Naive thymus-derived CD8-positive, alpha-beta T cell (primary cell): ENCODE results near the gene TRIM28. TPM values are rescaled to one million over a fixed set of nuclear protein-coding genes. Genes with fewer than 3 reads are reported as not detected.
"Not testable (repeated sequence)": the region's sequence is repeated elsewhere in the genome, so short reads cannot be mapped to it uniquely, and the experiment has no call there.

Experiments
- ATAC-seq, 2 donors: fragments of 150-1000 bp; cut with Tn5 transposase in 1 of 2; sonication (Bioruptor Pico), chemical (Tn5 transposase) in 1 of 2; 1 replicate in 1 of 2; 2 replicates in 1 of 2; pipeline ENCODE4 v1.10.0; 2021; ENCODE audit warnings: mild to moderate bottlenecking in 2 of 2, moderate library complexity in 2 of 2
- POLR2A ChIA-PET: fragments of 350-600 bp; sonication (Branson Sonifier 250); formaldehyde crosslinking; loops from one replicate; lab custom pipeline; 2021; ENCODE audit warnings: antibody characterized with exemption; lab: Charles Lee
- DNase-seq, 10 donors: peaks; one replicate each; pipeline versions ENCODE4 v3.0.0 to v3.0.0-alpha.2; 2020 to 2022
- H3K27ac Mint-ChIP-seq, 10 donors: one replicate each; pipeline ENCODE4 v1.8.0; 2020 to 2022; ENCODE audit warnings: mild to moderate bottlenecking in 10 of 10, mixed read lengths in 10 of 10, moderate library complexity in 4 of 10, inconsistent platforms in 1 of 10
- H3K27me3 Mint-ChIP-seq, 5 donors: one replicate each; pipeline ENCODE4 v1.8.0; 2021 to 2022; ENCODE audit warnings: mixed read lengths in 5 of 5
- H3K36me3 Mint-ChIP-seq, 3 donors: one replicate each; pipeline ENCODE4 v1.8.0; 2020 to 2022; ENCODE audit warnings: mixed read lengths in 3 of 3, mild to moderate bottlenecking in 2 of 3, inconsistent platforms in 1 of 3
- H3K4me1 Mint-ChIP-seq, 4 donors: one replicate each; pipeline ENCODE4 v1.8.0; 2021 to 2022; ENCODE audit warnings: mixed read lengths in 4 of 4
- H3K4me3 Mint-ChIP-seq, 10 donors: one replicate each; pipeline ENCODE4 v1.8.0; 2020 to 2022; ENCODE audit warnings: mild to moderate bottlenecking in 10 of 10, mixed read lengths in 10 of 10, moderate library complexity in 6 of 10, inconsistent platforms in 1 of 10
- H3K9me3 Mint-ChIP-seq, 9 donors: one replicate each; pipeline ENCODE4 v1.8.0; 2020 to 2022; ENCODE audit warnings: mixed read lengths in 9 of 9, mild to moderate bottlenecking in 3 of 9, inconsistent platforms in 1 of 9, moderate library complexity in 1 of 9
- polyA plus RNA-seq, 3 donors: library from polyadenylated mRNA; unstranded; fragments of 300-500 nt; fragmentation: Illumina TruSeq; gene quantifications; one replicate each; pipeline ENCODE4 v1.2.3, GENCODE V29; 2021
- total RNA-seq, 8 experiments: library from RNA in 2 of 8; stranded (reverse) in 2 of 8; gene quantifications; one replicate each; pipeline ENCODE4 v1.2.3 and lab custom pipeline; 2021 to 2026

Gene TRIM28
- total and polyA plus RNA-seq, 5 experiments from 2014 or later, result 55.7 to 434 (median 114) TPM

DNA sequence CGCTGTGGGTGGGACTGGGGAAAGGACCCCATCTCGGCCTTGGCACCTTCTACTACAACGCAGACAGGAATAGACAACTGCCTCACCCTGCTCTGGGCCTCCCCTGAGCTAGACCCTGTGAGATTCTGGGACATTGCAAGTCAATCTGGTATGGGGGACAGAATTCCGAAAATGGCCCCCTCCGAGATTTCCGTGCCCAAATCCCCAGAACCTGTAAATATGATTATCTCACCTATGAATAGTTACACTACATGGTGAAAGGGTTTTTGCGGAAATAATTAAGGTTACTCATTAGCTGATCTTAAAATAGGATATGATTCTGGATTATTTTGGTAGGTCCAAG lies 23.6 kb upstream of the TRIM28 start:
- Mint-ChIP-seq H3K36me3 (peaks cover 0 to 10% (median 0%) of the 10 kb centered on the region in 3 donors), H3K27me3 (no peaks in the 10 kb centered on the region), H3K9me3 (no peaks in the 10 kb centered on the region), H3K4me1 (peaks cover 28 to 41% (median 38%) of the 10 kb centered on the region in 4 donors), H3K27ac (peak overlapping the region; percentile 95 to 98 (median 98)), H3K4me3 (peak overlapping the region; percentile 92 to 98 (median 96))
- DNase-seq (no peak), ATAC-seq (no peak)
- POLR2A ChIA-PET, result interaction anchor here (0.7 to 5.0 kb wide), 30 partner anchors 9 to 497 kb away, joined by 3 to 94 read pairs (median 7); partner anchors contain the start of genes CHMP2A, ERVK3-1, TRIM28 and UBE2M

DNA sequence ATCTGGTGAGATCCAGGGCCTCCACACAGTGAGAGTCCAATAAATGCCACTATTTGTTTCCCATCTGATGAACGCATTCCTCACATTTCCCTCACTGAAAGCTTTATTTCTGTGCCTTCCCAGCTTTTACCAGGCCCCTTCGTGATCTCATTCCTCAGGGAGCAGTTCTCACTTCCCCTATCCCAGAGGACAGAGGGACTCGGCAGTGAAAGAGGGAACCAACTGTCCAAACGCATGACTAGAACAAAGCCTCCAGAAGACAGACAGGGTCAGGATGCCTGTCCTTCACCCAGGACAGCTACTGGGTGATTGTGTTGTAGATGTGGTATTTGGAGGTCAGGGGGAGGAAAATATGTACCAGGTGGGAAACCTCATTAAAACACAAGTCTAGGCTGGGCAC lies 22.2 kb upstream of the TRIM28 start:
- no peaks in the 10 kb centered on the region for H3K27me3 Mint-ChIP-seq
- ATAC-seq (no peak), DNase-seq (no peak)
- H3K4me3 Mint-ChIP-seq, result peak overlapping the region in 3 of 10 donors; percentile 38 to 62 (median 54)
- peak overlapping the region in 3 of 10 donors; percentile 9 to 84 (median 44) for H3K27ac Mint-ChIP-seq
- no peaks in the 10 kb centered on the region for H3K9me3 Mint-ChIP-seq
- peaks cover 0 to 7% (median 0%) of the 10 kb centered on the region in 3 donors for H3K36me3 Mint-ChIP-seq
- POLR2A ChIA-PET, result interaction anchor here (0.6 to 5.0 kb wide), 8 partner anchors 17 to 464 kb away, joined by 3 to 94 read pairs (median 12); partner anchors contain the start of genes CHMP2A, MZF1, TRIM28 and UBE2M
- H3K4me1 Mint-ChIP-seq, result peaks cover 23 to 33% (median 30%) of the 10 kb centered on the region in 4 donors

DNA sequence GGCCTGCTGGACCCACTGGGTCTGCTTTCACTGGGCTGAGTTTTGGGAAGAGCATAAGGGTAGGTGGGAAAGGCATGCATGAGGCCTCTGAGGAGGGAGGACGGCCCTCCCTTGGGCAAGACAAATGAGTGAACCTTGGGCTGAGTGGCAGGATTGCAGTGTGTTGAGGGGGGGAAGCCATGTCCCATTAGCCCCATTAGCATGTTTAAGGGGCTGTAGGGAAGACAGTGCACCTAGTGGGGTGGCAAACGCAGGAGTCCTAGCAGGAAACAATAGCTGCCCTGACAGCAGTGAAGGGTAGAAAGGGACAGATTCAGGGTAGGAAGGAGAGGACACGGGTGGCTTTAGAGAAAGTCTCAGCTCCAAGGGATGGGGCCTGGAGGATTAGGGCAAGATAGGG lies 21.2 kb upstream of the TRIM28 start:
- POLR2A ChIA-PET, result no interaction called here
- Mint-ChIP-seq H3K4me1 (peaks cover 23 to 29% (median 29%) of the 10 kb centered on the region in 4 donors), H3K9me3 (no peaks in the 10 kb centered on the region), H3K36me3 (peaks cover 0 to 3% (median 0%) of the 10 kb centered on the region in 3 donors), H3K27me3 (no peaks in the 10 kb centered on the region), H3K27ac (peak overlapping the region in 5 of 10 donors; percentile 16 to 82 (median 73)), H3K4me3 (peak overlapping the region in 1 of 10 donors; percentile 26)
- no peak for ATAC-seq
- DNase-seq, result no peak

DNA sequence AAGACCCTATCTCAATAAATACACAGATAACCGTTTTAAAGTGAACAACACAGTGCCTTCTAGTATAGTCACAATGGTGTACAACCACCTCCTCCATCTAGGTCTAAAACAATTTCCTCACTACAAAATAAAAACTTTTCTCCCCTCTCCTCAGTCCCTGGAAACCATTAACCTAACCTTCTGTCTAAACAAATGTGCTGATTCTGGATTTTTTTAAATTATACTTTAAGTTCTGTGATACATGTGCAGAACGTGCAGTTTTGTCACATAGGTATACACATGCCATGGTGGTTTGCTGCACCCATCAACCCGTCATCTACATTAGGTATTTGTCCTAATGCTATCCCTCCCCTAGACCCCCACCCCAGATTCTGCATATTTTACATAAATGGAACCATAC lies 14.5 kb upstream of the TRIM28 start:
- DNase-seq (no peak), ATAC-seq (no peak)
- POLR2A ChIA-PET, result interaction anchor here (1.1 kb wide), 1 partner anchor 10 kb away, joined by 11 read pairs; the partner anchor contains the start of gene ZBTB45
- Mint-ChIP-seq H3K4me1 (peaks cover 0 to 7% (median under 1%) of the 10 kb centered on the region in 4 donors), H3K9me3 (no peaks in the 10 kb centered on the region), H3K36me3 (no peaks in the 10 kb centered on the region), H3K27ac (no peak overlapping the region), H3K4me3 (no peak overlapping the region), H3K27me3 (no peaks in the 10 kb centered on the region)

DNA sequence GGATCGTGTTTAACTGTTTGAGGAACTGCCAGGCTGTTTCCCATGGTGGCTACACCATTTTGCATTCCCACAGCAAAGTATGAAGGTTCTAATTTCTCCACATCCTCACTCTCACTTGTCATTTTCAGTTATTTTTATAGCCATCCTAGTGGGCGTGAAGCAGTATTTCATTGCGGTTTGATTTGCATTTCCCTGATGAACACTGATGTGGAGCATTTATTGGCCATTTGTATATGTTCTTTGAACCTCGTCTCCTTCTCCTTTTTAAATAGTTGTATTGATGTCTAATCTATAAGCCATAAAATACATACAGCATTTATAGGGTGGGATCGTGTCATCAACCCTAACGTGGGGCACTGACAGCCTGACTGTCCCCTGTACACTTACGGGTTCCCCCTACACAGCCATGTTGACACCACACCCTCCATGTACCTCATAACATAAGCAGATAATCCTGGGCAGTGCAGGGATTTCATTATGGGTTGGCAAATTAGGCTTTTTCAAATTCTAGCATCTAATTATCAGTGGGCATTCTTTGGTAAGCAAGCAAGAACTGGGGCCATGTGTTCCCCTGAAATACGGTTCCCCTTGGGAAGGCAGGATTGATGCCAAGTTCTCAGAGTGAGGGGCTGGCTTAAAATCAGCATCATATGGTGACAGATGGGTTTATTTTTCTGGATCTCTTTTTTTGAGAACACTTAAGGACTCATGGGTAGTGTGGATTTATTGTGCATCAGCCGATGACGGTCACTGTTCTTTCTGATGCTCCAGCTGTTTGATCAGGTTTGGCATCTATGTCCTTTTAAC lies 12.6 kb upstream of the TRIM28 start:
- ATAC-seq, result no peak
- POLR2A ChIA-PET, result interaction anchor here (1.1 kb wide), 1 partner anchor 12 kb away, joined by 3 read pairs; the partner anchor contains the start of gene TRIM28
- peaks cover 0 to 7% (median 2%) of the 10 kb centered on the region in 4 donors for H3K4me1 Mint-ChIP-seq

DNA sequence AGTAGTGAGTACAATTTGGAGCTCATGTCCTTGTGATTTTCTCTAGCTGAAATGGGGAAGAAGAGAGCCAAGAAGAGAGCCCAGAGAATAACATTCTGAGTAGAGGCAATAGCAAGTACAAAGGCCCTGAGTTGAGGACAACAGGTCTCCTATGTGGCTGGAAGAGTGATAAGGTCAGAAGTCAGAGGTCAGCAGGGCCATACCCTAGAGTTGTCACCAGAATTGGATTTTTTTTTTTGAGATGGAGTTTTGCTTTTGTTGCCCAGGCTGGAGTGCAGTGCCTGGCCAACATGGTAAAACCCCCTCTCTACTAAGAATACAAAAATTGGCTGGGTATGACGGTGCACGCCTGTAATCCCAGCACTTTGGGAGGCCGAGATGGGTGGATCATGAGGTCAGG lies 8.0 kb upstream of the TRIM28 start:
- DNase-seq (no peak), ATAC-seq (no peak)
- Mint-ChIP-seq H3K27ac (no peak overlapping the region), H3K36me3 (no peaks in the 10 kb centered on the region), H3K27me3 (peaks cover 0 to 4% (median 0%) of the 10 kb centered on the region in 5 donors), H3K4me3 (no peak overlapping the region), H3K4me1 (peaks cover 4 to 14% (median 11%) of the 10 kb centered on the region in 4 donors), H3K9me3 (no peaks in the 10 kb centered on the region)
- POLR2A ChIA-PET, result interaction anchor here (1.2 kb wide), 1 partner anchor 18 kb away, joined by 3 read pairs; no protein-coding TSS in a partner anchor

More for the DNA sequence above, 12.6 kb upstream of the TRIM28 start:
- no peak for DNase-seq
- H3K9me3 Mint-ChIP-seq, result no peaks in the 10 kb centered on the region
- H3K27me3 Mint-ChIP-seq, result no peaks in the 10 kb centered on the region
- no peaks in the 10 kb centered on the region for H3K36me3 Mint-ChIP-seq
- no peak overlapping the region for H3K4me3 Mint-ChIP-seq
- H3K27ac Mint-ChIP-seq, result no peak overlapping the region

DNA sequence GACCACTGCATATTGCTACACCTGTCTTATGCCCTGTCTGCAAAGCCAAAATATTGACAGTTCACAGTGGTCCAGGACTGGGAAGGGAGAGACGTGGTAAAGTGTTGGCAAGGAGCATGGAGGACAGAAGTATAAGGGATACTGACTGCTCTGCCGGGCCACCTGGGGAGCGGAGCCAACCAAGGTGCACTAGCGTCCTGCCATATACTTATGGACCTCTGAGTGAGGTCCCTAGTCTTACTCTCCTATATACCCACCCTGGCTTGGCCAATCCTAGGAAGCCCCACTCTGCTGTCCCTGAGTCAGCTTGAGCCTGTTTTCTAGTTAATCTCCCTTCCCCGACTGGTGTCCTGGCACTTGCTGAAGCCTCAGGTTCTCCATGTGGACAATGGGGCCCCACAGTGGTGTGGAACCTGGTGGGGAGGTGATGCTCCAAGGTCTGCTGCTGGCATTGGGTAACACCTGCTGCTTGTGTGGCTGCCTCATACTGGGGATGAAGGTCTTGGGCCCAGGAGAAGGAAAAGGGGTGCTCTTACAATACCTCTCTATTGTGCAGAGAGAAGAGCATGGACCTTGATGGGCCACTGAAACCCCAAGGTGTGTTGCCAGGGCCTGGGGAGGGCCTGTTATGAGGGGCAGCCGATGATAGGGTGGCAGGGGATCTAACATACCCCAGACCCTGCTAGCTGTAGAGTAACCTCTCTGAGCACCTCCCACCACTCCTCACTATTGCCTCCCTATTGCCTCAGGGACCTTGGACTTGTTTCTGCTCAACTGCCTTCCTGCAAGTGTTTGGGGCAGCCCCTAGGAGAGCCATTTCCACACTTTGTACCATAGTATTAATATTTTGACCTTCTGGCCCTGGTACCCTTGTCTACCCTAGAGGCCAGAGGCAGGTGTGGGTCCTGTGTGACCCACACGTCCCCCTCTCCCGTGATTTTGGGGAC lies 6.7 kb upstream of the TRIM28 start:
- Mint-ChIP-seq H3K36me3 (no peaks in the 10 kb centered on the region), H3K9me3 (no peaks in the 10 kb centered on the region), H3K4me3 (peak overlapping the region in 9 of 10 donors; percentile 15 to 75 (median 32)), H3K4me1 (peaks cover 4 to 13% (median 8%) of the 10 kb centered on the region in 4 donors), H3K27me3 (peaks cover 0 to 4% (median 0%) of the 10 kb centered on the region in 5 donors), H3K27ac (peak overlapping the region in 3 of 10 donors; percentile 43 to 71 (median 64))
- POLR2A ChIA-PET, result interaction anchor here (0.7 to 1.2 kb wide), 4 partner anchors 17 to 662 kb away, joined by 3 to 4 read pairs (median 3); partner anchors contain the start of gene ZBTB45
- ATAC-seq (no peak), DNase-seq (no peak)

DNA sequence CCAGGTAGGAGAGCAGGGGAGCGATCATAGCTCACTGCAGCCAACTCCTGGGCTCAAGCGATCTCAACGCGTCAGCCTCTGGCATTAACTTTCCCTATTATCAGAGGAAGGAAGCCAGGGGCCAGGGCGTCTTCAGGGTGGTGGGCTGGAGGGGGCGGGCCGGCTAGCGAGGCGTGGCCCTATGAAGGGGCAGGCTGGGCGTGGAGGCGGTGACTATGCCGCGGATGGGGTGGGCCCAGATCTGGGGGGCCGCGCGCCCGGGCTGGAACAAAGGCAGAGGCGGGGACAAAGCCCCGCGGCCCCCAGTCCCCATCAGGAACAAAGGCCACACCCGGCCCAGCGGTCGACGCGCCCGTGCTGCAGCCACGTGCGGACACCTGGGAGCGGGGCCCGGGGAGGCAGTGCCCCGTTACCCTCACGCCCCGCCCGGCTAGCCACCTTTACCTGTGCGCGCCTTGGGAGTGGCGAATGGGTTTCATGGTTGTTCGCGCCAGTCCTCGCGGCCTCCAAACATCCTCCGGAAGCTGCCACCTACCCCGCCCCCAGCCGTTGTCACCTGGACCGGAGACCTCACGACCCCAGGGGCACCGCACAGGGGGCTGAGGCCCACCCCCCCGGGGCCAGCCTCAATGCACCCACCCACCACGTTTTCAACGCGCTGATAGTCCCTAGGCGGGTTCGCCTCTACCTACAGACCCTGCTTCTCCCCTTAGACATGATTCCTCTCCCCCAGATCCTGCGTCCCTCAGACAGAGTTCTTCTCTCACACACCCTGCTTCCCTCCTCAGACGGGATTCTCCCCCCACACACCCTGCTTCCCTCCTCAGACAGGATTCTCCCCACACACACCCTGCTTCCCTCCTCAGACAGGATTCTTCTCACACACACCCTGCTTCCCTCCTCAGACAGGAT lies 5.4 kb upstream of the TRIM28 start:
- Mint-ChIP-seq H3K27me3 (peaks cover 0 to 11% (median 0%) of the 10 kb centered on the region in 5 donors), H3K9me3 (no peaks in the 10 kb centered on the region), H3K27ac (peak overlapping the region; percentile 38 to 86 (median 78)), H3K4me3 (peak overlapping the region; percentile 70 to 85 (median 74)), H3K36me3 (no peaks in the 10 kb centered on the region), H3K4me1 (peaks cover 6 to 16% (median 10%) of the 10 kb centered on the region in 4 donors)
- peak in 7 of 10 donors; percentile 25 to 53 (median 46) for DNase-seq
- ATAC-seq, result peak; percentile 85 to 88
- POLR2A ChIA-PET, result interaction anchor here (0.6 to 1.2 kb wide), 9 partner anchors 16 to 810 kb away, joined by 3 to 10 read pairs (median 4); partner anchors contain the start of genes CHMP2A and ZBTB45

DNA sequence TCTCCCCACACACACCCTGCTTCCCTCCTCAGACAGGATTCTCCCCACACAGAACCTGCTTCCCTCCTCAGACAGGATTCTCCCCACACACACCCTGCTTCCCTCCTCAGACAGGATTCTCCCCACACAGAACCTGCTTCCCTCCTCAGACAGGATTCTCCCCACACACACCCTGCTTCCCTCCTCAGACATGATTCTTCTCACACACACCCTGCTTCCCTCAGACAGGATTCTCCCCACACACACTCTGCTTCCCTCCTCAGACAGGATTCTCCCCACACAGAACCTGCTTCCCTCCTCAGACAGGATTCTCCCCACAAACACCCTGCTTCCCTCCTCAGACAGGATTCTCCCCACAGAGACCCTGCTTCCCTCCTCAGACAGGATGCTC lies 4.7 kb upstream of the TRIM28 start:
- peak overlapping the region in 6 of 10 donors; percentile 12 to 75 (median 54) for H3K4me3 Mint-ChIP-seq

DNA sequence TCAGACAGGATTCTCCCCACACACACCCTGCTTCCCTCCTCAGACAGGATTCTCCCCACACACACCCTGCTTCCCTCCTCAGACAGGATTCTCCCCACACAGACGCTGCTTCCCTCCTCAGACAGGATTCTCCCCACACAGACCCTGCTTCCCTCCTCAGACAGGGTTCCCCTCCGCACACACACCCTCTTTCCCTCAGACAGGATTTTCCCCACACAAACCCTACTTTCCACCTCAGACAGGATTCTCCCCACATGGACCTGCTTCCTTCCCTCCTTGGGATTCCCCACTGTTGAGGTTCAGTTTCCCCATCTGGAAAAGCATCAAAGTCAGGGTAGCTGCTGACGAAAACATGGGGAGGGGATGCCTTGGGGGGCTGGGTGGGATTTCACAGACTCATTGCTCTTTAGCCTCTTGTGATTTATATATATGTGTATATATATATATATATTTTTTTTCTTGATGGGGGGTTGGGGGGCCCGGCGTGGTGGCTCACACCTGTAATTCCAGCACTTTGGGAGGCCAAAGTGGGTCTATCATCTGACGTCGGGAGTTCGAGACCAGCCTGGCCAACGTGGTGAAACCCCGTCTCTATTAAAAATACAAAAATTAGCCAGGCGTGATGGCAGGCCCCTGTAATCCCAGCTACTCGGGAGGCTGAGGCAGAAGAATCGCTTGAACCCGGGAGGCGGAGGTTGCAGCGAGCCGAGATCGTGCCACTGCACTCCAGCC lies 1.1 kb upstream of the TRIM28 start:
- Mint-ChIP-seq H3K27me3 (peaks cover 0 to 14% (median 4%) of the 10 kb centered on the region in 5 donors), H3K4me3 (peak overlapping the region in 5 of 10 donors; percentile 5 to 97 (median 45)), H3K4me1 (peaks cover 27 to 46% (median 37%) of the 10 kb centered on the region in 4 donors), H3K27ac (peak overlapping the region in 9 of 10 donors; percentile 28 to 99 (median 56)), H3K36me3 (peaks cover 0 to 21% (median 4%) of the 10 kb centered on the region in 3 donors)
- POLR2A ChIA-PET, result interaction anchor here (1.1 to 7.4 kb wide), 9 partner anchors 11 to 180 kb away, joined by 3 to 99 read pairs (median 9); partner anchors contain the start of genes CHMP2A, MZF1, UBE2M and ZBTB45
- DNase-seq, ATAC-seq, H3K9me3 Mint-ChIP-seq: not testable (repeated sequence)

More for the DNA sequence above, 4.7 kb upstream of the TRIM28 start:
- H3K9me3 Mint-ChIP-seq, H3K36me3 Mint-ChIP-seq, DNase-seq, ATAC-seq: not testable (repeated sequence)
- peaks cover 12 to 22% (median 15%) of the 10 kb centered on the region in 4 donors for H3K4me1 Mint-ChIP-seq
- H3K27ac Mint-ChIP-seq, result peak overlapping the region in 5 of 10 donors; percentile 11 to 71 (median 38)
- peaks cover 0 to 13% (median 4%) of the 10 kb centered on the region in 5 donors for H3K27me3 Mint-ChIP-seq
- POLR2A ChIA-PET, result interaction anchor here (0.8 to 1.2 kb wide), 4 partner anchors 15 to 23 kb away, joined by 4 to 10 read pairs (median 8); partner anchors contain the start of genes CHMP2A and ZBTB45
